Activated T-helper 1 cell treated with Interleukin-2 at 50 U/mL for 16 hours (primary cell): ENCODE measurements around the gene RBP4.
"Not testable (repeated sequence)": the region's sequence is repeated elsewhere in the genome, so short reads cannot be mapped to it uniquely, and the experiment has no call there.

ENCODE experiments used
- DNase-seq: peaks from one replicate; pipeline ENCODE4 v3.0.0-alpha.2; 2020; ENCODE audit warnings: low read depth

The RBP4 gene

GRCh38 chr10:93566435-93567276 lies 34.4 kb downstream of the RBP4 start, which contains the start of gene FFAR4:
FFAR4 (plus strand) TSS chr10:93566665; CDS start chr10:93566721, 56 bp downstream.
- no peak for DNase-seq

DNA sequence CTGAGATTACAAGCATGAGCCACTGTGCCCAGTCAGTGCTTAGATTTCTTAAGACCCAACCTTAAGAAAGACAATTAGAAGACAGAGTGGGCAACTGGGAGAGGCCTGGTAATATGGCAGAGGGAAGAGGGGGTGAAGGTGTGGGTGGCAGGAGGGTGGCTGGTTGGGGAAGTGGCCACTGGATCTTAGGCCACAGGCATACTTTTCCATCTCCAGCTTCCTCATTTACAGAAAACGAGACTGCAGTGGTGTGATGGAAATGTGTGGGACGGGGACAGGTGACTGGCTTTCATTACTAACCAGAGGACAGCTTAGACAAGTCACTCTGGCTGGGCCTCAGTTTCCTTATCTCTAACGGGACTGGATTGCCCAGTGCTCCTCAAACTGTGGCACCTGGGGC lies 35.6 kb downstream of the RBP4 start:
- no peak for DNase-seq

DNA sequence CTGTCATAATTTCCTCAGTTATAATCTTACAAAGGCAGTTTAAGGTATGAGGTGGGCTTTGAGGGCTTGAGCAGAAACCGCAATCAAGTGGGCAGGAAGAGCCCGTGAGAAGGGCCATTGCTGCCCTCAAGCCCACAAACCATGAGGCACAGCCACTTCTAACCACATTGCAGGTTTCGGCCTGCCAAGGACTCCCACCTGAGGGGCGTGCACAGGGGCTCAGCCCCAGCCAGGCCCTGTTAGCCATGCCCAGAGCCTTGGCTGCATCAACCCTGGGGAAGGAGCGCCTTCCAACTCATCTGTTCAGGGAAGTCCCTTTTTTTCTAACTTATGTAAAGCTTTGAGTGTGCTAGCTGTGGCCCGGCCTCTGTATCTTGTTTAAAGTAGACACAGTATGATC lies 40.5 kb downstream of the RBP4 start:
- no peak for DNase-seq

- no peak for DNase-seq
Measured at GRCh38 chr10:93559490-93559889, 41.5 kb downstream of the RBP4 start.

DNA sequence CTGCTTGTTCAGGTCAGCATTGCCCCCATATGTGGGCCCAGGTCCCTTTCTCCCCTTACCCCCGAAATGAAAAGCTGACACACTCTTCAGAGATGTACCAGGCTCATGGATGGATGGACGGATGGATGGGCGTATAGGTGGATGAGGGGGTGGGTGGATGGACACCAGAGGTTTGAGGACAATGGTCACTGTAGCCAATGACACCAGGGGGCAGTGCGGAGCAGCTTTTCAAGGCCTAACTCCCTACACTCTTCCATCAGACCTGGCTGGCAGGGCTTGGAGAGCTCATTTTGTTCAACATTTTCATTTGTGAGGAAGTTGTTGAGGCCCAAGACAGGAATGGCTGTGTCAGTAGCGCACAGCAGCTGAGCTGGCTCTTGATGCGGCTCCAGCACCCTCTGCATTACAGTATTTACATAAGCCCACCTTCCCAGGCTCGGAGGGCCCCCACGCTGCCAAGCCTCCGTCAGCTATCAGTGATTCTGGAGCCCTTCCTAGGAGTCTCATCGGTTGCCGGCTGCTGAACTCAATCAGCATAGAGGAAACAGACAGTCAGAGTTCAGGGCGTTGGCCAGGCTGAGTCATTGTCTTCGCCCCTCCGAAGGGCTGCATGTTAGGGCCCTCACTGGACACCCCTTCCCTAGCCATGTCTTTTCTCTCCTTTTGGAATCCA lies 46.1 kb downstream of the RBP4 start:
- no peak for DNase-seq

GRCh38 chr10:93554316-93554663 lies 46.7 kb downstream of the RBP4 start:
- DNase-seq: no peak

DNA sequence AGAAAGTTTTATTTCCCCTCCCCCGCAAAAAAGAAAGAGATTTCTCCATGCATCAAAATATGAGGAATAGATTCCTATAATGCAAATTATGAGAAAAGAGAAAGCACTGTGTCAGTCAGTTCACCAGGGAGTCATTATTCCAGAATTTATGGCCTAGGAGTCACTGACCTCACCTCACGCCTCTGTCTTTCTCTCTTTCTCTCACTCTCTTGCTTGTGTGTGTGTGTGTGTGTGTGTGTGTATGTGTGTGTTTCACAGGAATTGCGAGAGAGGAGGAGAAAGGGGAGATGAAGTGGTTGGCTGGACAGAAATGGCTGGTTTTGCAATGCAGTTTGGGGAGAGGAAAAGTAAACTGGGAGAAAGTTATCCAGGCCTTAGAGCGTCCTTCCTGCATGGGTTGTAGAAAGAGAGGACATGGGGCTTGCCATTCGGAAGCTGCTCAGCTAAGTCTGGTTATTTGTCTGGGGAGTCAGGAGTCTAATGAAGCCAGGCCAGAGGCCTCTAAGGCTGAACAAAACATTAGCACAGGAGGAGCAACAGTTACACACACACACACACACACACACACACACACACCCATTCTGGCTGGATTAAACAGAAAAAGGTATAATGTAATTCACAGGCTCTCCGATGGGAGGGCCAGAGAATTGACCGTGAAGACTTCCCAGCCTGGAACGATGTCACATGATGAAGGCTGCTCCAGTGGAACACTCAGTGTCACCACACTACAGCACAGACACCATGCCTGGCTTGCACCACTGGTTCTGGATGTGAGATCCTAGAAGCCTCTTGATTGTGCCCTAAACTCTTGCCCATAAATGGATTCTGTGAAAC lies 47.3 kb downstream of the RBP4 start:
- DNase-seq: no peak

DNA sequence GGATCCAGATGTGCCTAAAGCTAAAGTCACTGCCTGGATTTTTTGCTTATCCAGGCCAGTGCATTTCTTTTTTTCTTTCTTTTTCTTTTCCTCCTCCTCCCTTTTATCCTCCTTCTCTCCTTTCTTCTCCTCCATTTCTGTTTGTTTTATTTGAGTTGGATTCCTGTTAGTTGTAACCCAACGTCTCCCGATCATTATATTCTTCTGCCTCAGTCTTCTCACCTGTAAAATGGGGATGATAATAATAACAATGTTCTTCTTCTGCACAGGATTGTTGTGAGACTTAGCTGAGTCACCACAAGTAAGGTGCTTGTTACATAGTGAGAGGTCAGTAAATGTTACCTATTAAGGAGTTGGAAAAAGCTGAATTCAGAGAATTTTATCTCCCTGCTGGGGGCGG lies 48.3 kb downstream of the RBP4 start:
- no peak for DNase-seq

- no peak for DNase-seq
Measured at GRCh38 chr10:93550606-93551005, 50.4 kb downstream of the RBP4 start.

GRCh38 chr10:93548376-93549071 lies 52.5 kb downstream of the RBP4 start:
- no peak for DNase-seq

DNA sequence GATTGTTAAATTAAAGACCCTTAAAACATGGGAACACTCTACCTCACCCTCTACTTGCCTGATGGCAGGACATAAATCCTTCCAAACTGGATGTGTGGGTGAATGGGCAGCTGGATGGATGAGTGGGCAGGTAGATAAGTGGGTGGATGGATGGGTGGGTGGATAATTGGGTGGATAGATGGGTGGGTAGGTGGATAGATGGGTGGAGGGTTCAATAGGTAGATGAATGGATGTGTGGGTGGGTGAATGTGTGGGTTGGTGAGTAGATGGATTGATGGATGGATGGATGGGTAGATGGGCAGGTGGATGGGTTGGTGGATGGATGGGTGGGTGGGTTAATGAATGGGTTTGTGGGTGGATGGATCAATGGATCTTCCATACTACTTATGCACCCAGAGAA lies 53.5 kb downstream of the RBP4 start:
- no peak for DNase-seq

- DNase-seq: not testable (repeated sequence)
Measured at GRCh38 chr10:93546995-93547394, 54.0 kb downstream of the RBP4 start.

DNA sequence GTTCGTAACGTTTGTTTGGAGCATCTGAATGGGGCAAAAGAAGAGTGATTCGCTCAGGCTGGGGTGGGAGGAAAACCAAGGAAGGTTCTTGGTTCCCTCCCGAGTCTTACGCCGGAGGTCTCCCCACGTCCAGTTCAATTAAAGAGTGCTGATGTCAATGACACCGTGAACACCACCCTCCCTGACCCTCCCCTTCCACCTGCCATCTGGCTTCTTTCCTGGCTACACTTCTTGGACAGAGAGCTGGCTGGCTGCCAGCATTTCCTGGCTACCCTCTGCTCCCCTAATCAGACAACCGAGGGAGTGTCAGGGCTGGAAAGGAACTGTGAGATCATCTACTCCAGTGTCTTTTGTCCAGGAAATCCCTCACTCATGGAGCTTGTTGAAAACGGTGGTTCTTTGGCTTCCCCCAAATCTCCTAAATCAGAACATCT lies 58.7 kb downstream of the RBP4 start:
- DNase-seq: no peak
